GM10847 (cell line): ENCODE data around the gene DPP7.

ENCODE experiments used
- POLR2A ChIP-seq: IDR thresholded peaks from 2 replicates; pipeline ENCODE4 v1.6.1; 2011; ENCODE audit not compliant: insufficient read length; ENCODE audit errors: extremely low read depth

DPP7 gene

DNA sequence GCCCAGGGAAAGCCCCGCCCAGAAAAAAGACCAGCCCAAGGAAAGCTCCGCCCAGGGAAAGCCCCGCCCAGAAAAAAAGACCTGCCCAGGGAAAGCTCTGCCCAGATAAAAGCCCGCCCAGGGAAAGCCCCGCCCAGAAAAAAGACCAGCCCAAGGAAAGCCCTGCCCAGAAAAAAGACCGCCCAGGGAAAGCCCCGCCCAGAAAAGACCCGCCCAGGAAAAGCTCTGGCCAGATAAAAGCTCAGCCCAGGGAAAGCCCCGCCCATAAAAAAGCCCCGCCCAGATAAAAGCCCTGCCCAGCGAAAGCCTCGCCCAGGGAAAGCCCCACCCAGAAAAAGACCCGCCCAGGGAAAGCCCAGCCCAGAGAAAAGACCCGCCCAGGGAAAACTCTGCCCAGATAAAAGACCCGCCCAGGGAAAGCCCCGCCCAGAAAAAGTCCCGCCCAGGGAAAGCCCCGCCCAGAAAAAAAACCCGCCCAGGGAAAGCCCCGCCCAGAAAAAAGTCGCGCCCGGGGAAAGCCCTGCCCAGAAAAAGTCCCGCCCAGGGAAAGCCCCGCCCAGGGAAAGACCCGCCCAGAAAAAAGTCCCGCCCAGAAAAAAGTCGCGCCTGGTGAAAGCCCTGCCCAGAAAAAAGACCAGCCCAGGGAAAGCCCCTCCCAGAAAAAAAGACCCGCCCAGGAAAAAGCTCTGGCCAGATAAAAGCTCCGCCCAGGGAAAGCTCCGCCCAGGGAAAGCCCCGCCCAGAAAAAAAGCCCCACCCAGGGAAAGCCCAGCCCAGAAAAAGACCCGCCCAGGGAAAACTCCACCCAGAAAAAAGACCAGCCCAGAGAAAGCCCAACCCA, 36.3 kb upstream of the DPP7 start:
- no peak for TF ChIP-seq POLR2A

DNA sequence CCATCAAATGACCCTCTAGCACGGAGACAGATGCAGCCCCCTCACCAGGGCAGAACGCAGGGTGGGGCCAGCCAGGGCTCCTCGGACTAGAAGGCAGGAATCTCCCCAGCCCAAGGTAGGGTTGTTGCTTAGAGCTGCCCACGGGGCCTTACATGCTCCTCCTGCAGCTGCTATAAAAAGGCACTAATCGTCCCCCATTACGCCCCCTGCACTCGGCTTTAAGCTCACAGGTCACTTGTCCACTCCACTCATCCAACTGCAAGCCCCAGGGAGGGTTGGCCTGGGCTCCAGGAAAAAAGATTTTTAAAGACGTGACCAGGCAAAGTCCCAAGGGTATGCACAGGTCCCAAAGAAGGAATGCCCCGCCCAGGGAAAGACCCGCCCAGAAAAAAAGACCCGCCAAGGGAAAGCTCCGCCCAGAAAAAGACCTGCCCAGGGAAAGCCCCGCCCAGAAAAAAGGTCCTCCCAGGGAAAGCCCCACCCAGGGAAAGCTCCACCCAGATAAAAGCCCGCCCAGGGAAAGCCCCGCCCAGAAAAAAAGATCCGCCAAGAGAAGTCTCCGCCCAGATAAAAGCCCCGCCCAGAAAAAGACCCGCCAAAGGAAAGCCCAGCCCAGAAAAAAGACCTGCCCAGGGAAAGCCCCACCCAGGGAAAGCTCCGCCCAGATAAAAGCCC, 35.5 kb upstream of the DPP7 start:
- no peak for TF ChIP-seq POLR2A

DNA sequence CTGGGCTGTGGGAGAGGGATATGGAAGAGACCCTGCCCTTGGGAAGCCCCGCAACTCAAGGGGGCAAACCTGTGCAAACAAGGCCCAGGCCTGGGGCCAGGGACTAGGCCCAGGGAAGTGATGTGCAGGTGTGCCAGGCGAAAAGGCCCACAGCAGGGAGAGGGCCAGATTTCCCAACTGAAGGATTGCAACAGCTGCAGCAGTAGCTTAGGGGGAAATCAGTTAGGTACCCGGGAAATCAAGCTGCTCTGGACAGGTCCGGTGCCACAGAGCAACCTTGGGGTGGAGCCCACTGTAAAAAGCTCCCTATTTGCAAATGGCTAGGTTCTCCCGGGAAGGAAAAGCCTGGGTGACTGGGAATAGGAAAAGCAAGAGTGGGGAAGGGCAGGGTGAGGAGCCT, 34.8 kb upstream of the DPP7 start:
- TF ChIP-seq POLR2A: no peak

DNA sequence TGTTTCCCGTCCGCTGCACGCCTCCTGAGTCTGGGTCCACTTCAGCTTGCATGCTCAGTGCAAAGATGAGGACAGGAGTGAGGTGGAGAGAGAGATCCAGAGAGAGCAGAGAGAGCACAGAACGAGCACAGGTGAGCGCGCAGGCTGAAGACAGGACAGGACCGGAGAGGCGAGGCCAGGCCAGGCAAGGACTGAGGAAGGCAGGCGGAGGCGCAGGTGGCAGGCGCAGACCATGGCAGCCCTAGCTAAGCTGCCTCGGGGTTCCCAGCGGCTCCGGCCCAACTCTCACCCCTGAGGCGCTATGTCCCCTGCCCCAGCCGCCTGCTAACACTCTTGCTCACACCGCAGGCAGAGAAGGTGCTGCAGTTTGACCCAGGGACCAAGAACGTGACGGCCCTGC, 34.1 kb upstream of the DPP7 start:
- no peak for TF ChIP-seq POLR2A

DNA sequence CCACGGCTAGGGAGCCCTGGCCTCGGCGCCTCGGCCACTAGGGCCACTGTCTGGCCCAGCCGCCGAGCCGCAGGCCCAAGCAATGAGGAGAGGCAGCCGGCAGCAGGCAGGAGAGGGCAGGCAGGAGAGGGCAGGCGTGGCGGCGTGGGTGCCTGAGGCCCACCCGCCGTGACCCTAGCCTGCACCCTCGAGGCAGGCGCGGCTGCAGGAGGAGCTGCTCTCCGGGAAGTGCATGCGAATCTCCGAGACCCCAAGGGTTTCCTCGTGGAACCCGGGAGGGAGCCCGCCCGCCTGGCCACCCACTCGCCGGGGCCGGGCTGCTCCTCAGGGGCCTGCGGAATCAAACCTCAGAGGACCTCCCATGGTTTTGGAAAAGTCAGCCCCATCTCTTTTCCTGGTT, 33.7 kb upstream of the DPP7 start:
- no peak for TF ChIP-seq POLR2A

DNA sequence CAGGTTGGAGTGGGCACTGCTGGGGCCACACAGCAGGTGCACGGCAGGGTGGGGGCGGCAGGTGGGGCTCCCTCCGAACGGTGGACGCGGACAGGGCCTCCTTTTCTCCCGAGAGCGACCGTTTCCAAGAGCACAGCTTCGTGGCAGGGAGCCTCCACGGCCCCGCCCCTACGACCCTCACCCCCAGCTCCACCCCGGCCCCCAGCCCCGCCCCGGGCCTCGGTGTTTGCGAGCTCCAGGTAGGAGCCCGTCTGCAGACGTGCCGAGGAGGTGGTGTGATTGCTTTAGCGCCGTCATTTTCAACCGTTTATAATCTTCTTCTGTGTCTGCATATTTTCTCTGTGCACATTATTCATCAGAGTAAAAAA, 33.2 kb upstream of the DPP7 start:
- no peak for TF ChIP-seq POLR2A

DNA sequence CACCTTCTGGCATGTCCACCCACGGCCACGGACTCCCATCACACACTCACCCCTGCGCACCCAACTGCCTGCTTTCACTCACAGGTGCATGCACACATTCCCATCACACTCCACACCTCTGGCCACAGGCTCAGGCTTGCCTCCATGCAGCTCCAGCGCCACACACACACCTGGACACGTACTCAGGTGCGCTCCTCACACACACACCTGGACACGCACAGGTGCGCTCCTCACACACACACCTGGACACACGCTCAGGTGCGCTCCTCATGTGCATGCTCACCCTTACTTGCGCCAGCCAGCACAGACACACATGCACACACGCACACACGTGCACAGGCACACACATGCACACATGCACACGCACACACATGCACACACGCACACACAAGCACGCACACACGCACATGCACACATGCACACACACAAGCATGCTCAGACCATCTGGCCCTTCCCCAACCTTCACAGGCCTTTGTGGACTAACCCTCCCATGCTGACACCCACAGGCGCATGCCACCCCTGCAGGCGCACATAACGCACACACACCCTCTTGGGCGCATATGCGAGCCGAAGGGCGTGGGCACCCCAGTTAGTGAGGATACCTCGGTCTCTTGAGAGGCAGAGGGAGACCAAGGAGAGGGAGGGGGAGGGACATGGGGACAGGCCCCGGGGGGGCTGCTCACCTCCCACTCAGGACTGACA, 32.7 kb upstream of the DPP7 start:
- TF ChIP-seq POLR2A: no peak

DNA sequence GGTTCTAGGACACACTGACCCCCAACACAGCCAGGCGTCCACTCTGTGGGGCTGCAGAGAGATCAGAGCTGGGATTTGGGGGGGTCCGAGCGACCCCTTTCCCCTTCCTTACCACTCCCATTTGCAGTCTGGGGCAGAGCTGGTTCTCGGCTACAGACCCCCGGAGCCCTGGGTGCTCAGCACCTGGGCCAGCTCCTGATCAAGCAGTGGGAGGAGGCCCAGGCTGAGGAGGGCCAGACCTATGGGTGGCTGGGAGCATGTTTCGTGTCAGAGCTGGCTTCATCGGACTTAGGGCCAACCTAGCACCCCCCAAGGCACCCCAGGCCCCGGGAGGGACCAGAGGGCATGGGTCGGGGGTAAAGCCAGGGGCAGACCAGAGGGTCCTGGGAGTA, 32.0 kb upstream of the DPP7 start:
- TF ChIP-seq POLR2A: no peak

DNA sequence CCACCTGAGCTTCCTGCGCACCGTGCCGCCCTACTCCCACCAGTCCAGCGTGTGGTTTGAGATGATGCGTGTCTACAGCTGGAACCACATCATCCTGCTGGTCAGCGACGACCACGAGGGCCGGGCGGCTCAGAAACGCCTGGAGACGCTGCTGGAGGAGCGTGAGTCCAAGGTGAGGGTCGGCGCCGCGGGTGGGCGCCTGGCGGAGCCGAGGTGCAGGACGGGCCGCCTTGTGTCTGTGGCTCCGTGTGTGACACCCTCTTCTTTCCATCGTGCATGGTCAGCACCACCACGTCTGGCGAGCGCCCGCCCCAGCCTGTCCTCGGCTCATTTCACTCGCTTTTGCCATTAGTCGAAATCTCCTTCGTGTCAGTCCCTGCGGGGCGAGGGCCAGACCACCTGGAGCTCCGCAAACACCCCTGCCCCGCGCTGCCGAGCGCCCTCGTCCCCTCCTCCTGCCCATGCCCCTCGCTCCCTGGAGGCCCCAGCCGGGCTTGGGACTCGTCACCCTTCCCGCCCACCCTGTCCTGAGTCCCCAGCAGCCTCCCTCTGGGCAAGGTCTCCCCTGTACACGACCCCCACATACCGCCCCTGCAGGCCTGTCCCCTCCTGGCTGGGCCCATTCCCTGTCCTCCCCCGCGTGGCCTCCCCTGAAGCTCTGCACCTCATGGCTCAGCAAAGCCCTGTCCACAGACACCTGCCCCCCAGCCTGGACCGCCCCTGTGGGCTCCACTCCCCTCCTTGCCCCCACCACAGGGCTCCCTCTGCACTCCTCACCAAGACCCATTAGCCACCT, 31.4 kb upstream of the DPP7 start:
- TF ChIP-seq POLR2A: no peak

DNA sequence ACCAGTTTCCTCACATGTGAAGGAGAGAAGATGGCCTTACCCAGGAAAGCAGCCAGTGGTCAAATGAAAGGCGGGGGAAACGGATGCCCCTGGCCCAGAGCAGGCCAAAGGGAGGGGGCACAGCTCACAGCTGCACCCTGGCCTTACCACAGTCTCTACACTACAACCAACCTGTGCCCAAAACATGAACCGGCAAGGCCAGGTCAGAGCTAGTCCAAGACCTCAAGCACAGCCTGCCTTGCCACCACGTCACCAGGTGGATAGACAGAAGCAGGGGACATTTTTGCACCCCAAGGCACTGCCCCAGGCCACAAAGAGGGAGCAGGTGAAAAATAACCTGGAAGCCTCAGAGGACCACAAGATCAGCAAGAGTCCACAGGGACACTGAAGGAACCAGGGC, 28.9 kb upstream of the DPP7 start:
- TF ChIP-seq POLR2A: no peak

DNA sequence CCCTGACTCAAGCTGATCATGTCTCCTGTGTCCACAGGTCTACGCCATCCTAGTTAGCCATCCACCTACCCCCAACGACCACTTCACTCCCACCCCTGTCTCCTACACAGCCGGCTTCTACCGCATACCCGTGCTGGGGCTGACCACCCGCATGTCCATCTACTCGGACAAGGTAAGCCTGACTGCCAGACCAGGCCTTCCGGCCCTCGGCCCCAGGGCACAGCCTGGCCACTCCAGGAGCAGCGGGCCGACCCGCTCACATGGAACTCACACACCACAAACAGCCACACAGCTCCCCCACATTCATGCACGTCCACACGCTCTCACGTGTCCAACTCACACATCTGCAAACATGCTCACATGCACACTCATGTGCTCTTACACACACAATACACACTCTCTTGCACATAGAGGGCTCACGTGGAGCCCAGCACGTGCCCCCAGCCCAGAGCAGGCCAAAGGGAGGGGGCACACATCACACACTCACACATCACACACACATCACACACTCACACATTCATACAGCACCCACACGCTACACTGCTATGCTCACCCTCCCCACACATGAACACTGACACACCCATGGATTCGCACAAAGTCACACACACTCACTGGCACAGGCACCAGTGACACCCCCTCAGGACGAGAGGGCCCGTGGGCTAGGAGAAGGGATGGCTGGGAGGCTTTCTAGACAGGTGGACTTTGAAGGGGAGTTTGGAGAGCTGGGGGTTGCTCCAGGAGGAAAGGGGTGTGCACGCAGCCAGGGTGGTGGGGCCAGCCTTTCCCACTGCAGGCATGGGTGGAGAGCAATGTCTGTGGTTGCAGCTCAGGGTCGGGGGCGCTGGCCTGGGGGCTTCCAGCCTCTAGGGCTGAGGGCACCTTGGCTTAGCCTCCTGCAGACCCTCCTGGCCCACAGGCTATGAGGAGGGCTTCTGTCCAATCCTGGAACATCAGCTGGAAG, 27.7 kb upstream of the DPP7 start:
- TF ChIP-seq POLR2A: no peak

DNA sequence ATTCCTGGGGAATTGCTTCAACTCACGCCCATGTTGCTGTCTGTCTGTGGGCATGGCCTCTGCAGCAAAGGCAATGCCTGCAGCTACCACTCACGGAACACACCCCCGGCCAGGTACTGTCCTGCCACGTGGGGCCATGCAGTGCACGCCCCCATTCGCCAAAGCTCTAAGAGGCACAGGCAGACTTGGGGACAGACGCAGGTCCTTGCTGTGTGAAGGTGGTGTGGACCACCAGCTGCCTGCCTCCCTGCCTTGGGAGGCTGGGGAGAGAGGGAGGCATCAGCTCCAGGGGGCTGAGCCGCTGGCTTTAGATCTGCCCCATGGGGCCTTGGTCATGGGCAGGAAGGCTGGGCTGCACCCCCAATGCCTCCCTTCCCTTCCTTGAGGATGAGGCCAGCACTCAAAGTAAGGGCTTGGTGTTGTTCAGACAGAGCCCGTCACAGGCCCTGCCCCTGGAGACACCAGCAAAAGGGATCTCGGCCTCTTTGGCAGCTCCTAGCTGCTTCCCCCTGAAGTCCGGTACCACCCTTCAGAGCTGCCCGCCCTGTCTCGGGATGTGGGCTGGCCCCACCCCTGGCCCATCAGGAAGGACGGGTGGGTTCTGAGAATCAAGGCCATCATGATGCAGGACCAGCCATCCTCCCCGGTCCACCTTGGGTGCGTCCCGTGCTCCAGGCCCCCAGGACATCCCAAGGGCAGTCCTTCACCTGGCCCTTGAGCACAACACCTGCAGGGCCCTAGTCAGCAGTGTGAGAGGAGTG, 26.7 kb upstream of the DPP7 start:
- TF ChIP-seq POLR2A: no peak

DNA sequence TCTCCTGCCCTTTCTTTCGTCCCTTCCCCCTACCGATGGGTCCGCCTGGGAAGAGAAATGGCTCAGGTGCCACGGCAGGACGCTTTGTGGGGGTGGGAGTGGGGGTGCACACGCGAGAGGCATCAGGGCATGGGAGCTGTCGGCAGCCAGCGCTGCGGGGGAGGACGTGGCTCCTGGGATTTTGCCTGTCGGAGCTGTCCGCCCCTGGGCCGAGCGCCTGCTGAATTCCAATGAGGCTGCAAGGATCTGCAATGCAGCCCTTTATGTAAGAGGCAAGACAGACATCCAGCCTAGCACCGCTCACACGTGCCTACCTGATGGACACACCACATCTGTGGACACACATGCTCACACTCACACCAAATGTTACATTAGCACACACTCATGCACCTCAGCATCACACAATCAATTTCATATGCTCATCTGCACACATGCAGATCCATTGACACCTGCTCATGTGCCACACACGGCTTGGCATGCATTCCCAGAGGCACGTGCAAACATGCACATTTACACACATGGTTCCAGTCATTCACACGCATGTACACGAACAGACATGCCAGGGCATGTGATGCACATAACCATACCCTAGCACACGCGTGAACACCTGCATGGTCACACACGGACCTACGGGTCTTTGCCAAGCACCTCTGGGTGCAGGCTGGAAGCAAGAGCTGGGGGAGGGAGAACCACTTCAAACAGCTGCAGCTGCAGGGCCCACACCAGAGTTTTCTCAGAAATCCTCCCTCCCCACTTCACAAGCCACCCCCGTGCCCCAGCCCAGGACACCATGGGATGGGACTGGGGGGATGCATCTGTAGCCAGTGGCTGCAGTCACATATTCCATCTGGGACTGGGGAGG, 25.8 kb upstream of the DPP7 start:
- TF ChIP-seq POLR2A: no peak
